ENCODE results near the gene ZNF81.
A peak's percentile ranks its signal among the peaks of the same experiment; 100 is the strongest.
"Not testable (repeated sequence)": the region's sequence is repeated elsewhere in the genome, so short reads cannot be mapped to it uniquely, and the experiment has no call there.

Gene ZNF81

GRCh38 chrX:47836164-47837072, at the start of gene ZNF81:
TSS of gene ZNF81 (plus strand) at chrX:47836902. CDS start at chrX:47846268, 9,366 bp downstream.
- DNase-seq (ENCODE audit: low read depth in 2 of 2) = peak; percentile 79 to 82

- no peak for DNase-seq (ENCODE audit: low read depth in 2 of 2)
Observed at GRCh38 chrX:47796433-47796906, 40.2 kb upstream of the ZNF81 start.

GRCh38 chrX:47797084-47797483, 39.6 kb upstream of the ZNF81 start:
- no peak for DNase-seq (ENCODE audit: low read depth in 2 of 2)

- DNase-seq (ENCODE audit: low read depth in 2 of 2) = no peak
Observed at GRCh38 chrX:47798861-47799260, 37.8 kb upstream of the ZNF81 start.

- no peak for DNase-seq (ENCODE audit: low read depth in 2 of 2)
Observed at GRCh38 chrX:47802589-47802988, 34.1 kb upstream of the ZNF81 start.

- DNase-seq (ENCODE audit: low read depth in 2 of 2) = not testable (repeated sequence)
Observed at GRCh38 chrX:47803103-47803502, 33.6 kb upstream of the ZNF81 start.

GRCh38 chrX:47804315-47804714, 32.4 kb upstream of the ZNF81 start:
- no peak for DNase-seq (ENCODE audit: low read depth in 2 of 2)

GRCh38 chrX:47805844-47806243, 30.9 kb upstream of the ZNF81 start:
- DNase-seq (ENCODE audit: low read depth in 2 of 2) = not testable (repeated sequence)

GRCh38 chrX:47806415-47807271, 30.1 kb upstream of the ZNF81 start:
- DNase-seq (ENCODE audit: low read depth in 2 of 2) = not testable (repeated sequence)

- not testable (repeated sequence) for DNase-seq (ENCODE audit: low read depth in 2 of 2)
Observed at GRCh38 chrX:47807272-47807538, 29.5 kb upstream of the ZNF81 start.

GRCh38 chrX:47807548-47807947, 29.2 kb upstream of the ZNF81 start:
- DNase-seq (ENCODE audit: low read depth in 2 of 2) = no peak

- DNase-seq (ENCODE audit: low read depth in 2 of 2) = no peak
Observed at GRCh38 chrX:47808904-47809788, 27.6 kb upstream of the ZNF81 start.

- no peak for DNase-seq (ENCODE audit: low read depth in 2 of 2)
Observed at GRCh38 chrX:47814851-47815250, 21.9 kb upstream of the ZNF81 start.

- DNase-seq (ENCODE audit: low read depth in 2 of 2) = no peak
Observed at GRCh38 chrX:47815901-47816845, 20.5 kb upstream of the ZNF81 start.

GRCh38 chrX:47817421-47817820, 19.3 kb upstream of the ZNF81 start:
- DNase-seq (ENCODE audit: low read depth in 2 of 2) = no peak

- DNase-seq (ENCODE audit: low read depth in 2 of 2) = no peak
Observed at GRCh38 chrX:47817897-47818296, 18.8 kb upstream of the ZNF81 start.

GRCh38 chrX:47828984-47829383, 7.7 kb upstream of the ZNF81 start:
- no peak for DNase-seq (ENCODE audit: low read depth in 2 of 2)

GRCh38 chrX:47831788-47832187, 4.9 kb upstream of the ZNF81 start:
- peak in 1 of 2 donors; percentile 32 for DNase-seq (ENCODE audit: low read depth in 2 of 2)

GRCh38 chrX:47838361-47838760, 1.7 kb downstream of the ZNF81 start:
- no peak for DNase-seq (ENCODE audit: low read depth in 2 of 2)

GRCh38 chrX:47840111-47840510, 3.4 kb downstream of the ZNF81 start:
- DNase-seq (ENCODE audit: low read depth in 2 of 2) = no peak

- no peak for DNase-seq (ENCODE audit: low read depth in 2 of 2)
Observed at GRCh38 chrX:47843363-47843762, 6.7 kb downstream of the ZNF81 start.
